T47D (cell line): ENCODE data around the gene GP1BB.

ENCODE experiments used
- DNase-seq, 2 experiments: peaks; one replicate each; pipeline versions ENCODE4 v3.0.0 to v3.0.0-alpha.2; 2011 to 2012; ENCODE audit warnings: low read depth in 1 of 2, low spot score in 1 of 2
- JUND ChIP-seq: IDR thresholded peaks from 2 replicates; pipeline ENCODE4 v1.6.1; 2012; ENCODE audit warnings: low read depth
- in situ Hi-C: cut with HindIII; loops from 2 replicates; pipeline ENCODE4 v1.10.0; 2016; ENCODE audit warnings: low sequenced_read_pairs, low pct_unique_long_range_greater_than_20kb

The GP1BB gene

GRCh38 chr22:19738664-19739447, 15.5 kb downstream of the GP1BB start:
- no peak for DNase-seq
- TF ChIP-seq JUND = no peak
- in situ Hi-C loops = no loop called here

DNA sequence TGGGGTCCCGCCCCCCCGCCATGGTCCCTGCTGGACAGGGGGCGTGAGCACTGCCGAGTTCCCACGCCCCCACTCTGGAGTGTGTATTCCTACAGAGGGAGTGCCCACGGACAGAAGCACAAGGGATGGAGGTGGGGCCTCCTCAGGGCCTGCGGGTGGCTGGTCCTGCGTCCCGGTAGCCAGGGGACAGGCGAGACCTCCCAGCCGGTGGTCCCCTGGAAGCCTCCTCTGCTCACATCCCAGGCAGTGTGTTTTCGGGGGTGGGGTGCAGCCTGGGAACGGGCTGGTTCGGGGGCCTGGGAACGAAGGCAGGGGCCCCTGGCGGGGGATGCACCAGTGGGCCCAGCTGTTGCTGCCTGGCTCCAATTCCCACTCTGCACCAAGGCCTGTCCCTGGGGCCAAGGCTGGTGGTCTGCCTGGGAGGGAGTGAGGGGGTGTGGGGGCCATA, 16.1 kb downstream of the GP1BB start:
- DNase-seq = no peak
- in situ Hi-C loops = no loop called here
- TF ChIP-seq JUND = no peak

DNA sequence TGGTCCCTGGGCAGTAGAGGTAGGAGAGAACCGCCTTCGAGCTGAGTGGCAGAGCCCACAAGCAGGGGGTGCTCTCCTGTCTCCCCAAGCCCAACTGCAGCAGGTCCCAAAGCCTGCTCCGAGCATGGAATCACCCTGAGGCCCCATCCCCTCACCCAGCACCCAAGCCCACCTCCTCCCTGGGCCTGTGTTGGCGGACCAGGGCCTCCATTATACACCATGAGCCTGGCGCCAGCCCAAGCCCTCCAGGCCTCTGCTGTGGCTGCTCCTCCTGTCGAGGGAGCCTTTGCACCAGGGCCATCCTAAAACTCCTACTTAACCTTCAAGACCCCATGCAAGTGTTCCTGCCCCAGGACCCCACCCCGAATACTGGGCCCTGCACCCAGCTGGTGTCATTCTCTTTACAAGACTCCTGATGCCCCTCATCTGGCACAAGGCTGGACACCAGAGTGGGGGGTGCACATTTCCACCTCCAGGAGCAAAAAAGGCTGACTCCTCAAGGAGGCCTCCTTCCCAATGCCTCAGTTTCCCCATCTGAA, 16.6 kb downstream of the GP1BB start:
- in situ Hi-C loops = no loop called here
- DNase-seq = no peak
- TF ChIP-seq JUND = no peak

DNA sequence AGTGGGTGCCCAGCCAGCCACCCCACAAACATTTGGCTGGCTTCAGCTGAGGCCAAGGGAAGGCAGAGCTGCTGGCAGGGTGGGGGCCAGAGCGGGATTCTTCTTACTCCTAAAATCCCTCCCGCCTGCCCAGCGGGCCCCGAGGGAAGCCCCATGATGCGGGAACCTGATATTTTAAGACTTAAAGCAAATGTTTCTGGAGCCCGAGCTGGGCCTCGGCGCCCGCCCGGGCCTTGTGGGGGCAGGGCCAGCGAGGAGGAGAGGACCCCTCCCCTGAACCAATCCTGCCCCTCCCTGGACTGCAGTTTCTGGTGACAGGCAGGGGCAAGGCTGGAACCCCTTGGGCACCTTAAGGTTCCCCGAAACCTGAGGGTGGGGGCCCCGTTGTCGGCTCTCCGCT, 17.2 kb downstream of the GP1BB start:
- TF ChIP-seq JUND = no peak

GRCh38 chr22:19741053-19741452, 17.7 kb downstream of the GP1BB start:
- in situ Hi-C loops = no loop called here
- no peak for TF ChIP-seq JUND
- no peak for DNase-seq

More for the DNA sequence above, 17.2 kb downstream of the GP1BB start:
- DNase-seq = no peak
- in situ Hi-C loops = no loop called here

GRCh38 chr22:19742160-19743066, 19.1 kb downstream of the GP1BB start:
- TF ChIP-seq JUND = no peak
- no peak for DNase-seq

GRCh38 chr22:19743081-19743480, 19.7 kb downstream of the GP1BB start:
- in situ Hi-C loops = no loop called here

More at GRCh38 chr22:19742160-19743066, 19.1 kb downstream of the GP1BB start:
- in situ Hi-C loops = no loop called here

DNA sequence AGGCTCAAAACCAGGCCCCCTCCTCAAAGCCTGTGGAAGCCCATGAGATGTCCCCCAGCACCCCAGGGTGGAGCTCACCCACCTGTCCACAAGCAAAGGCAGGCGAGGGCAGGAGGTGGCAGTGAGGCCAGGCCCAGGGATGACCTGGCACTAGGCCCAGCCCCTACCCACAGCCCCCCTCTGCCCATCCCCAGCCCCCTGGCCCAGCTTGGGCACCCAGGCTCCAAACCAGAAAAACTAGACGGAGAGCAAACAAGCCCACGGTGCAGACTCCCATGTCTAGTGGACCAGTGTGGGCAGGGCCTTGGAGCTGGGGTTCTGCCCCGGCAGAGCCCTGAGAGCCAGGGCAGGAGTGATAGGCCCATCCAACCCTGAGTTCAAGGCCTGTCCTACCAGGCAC, 20.3 kb downstream of the GP1BB start:
- in situ Hi-C loops = no loop called here
- peak in 1 of 2 experiments; percentile 49 for DNase-seq
- TF ChIP-seq JUND = no peak

More at GRCh38 chr22:19743081-19743480, 19.7 kb downstream of the GP1BB start:
- no peak for DNase-seq
- TF ChIP-seq JUND = no peak

GRCh38 chr22:19744350-19745006, 21.1 kb downstream of the GP1BB start:
- no peak for DNase-seq
- TF ChIP-seq JUND = no peak
- in situ Hi-C loops = no loop called here

GRCh38 chr22:19745155-19746101, 22.1 kb downstream of the GP1BB start:
- no peak for DNase-seq
- in situ Hi-C loops = no loop called here
- no peak for TF ChIP-seq JUND

GRCh38 chr22:19746726-19747125, 23.4 kb downstream of the GP1BB start:
- TF ChIP-seq JUND = no peak
- no peak for DNase-seq
- in situ Hi-C loops = no loop called here
